T-helper 2 cell (primary cell): Measurements from ENCODE around the gene AKR1C3.
A peak's percentile ranks its signal among the peaks of the same experiment; 100 is the strongest.
"Not testable (repeated sequence)": the region's sequence is repeated elsewhere in the genome, so short reads cannot be mapped to it uniquely, and the experiment has no call there.

ENCODE experiments used
- DNase-seq, 5 experiments: peaks; one replicate each; pipeline versions ENCODE4 v3.0.0 to v3.0.0-alpha.2; 2012 to 2022
- total RNA-seq, 2 donors: gene quantifications; one replicate each; lab custom pipeline; 2026; lab: John Stamatoyannopoulos, UW

AKR1C3 gene
- 0.31 to 1.2 reads per million in 2 donors for total RNA-seq

- peak in 1 of 5 experiments; percentile 60 for DNase-seq
Observed at GRCh38 chr10:5094265-5095205, at the start of gene AKR1C3. Gene AKR1C3 (plus strand): TSS chr10:5094414. CDS start chr10:5094445, 31 bp downstream.

DNA sequence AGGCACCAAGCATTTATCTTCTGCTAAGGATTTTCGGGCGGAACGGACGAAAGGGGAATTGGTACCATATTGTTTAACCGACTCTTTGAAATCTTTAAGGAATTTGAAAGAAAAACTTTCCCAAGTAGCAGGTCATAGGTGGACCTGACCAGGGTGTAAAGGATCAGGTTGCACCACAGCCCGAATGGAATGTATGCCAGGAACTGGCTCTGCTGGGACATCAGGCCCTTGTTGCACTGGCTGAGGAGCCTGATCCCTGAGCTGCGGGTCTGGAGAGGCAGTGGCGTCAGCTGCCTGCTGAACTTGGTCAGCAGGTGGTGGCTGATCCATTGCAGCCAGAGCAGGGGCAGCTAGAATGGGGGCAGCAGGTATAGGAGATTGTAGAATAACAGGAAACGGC, 49.1 kb upstream of the AKR1C3 start:
- DNase-seq, result no peak

GRCh38 chr10:5046410-5046809, 47.8 kb upstream of the AKR1C3 start:
- no peak for DNase-seq

DNA sequence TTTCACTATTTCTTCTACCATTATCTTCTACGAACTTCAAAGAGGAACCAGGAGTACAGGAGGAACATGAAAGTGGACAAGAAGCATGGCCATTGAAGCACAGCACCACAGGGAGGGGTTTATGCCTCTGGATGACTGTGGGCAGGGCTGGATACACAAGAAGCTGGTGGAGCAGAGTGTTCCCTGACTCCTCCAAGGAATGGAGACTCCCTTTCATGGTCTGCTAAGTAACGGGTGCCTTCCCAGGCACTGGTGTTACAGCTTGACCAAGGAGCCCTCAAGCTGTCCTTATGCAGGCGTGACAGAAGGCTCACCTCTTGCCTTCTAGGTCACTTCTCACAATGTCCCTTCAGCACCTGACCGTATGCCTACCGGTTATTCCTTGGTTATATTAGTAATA, 47.2 kb upstream of the AKR1C3 start:
- DNase-seq, result not testable (repeated sequence)

GRCh38 chr10:5047912-5048628, 46.1 kb upstream of the AKR1C3 start:
- no peak for DNase-seq

GRCh38 chr10:5052951-5053500, 41.2 kb upstream of the AKR1C3 start:
- DNase-seq, result not testable (repeated sequence)

DNA sequence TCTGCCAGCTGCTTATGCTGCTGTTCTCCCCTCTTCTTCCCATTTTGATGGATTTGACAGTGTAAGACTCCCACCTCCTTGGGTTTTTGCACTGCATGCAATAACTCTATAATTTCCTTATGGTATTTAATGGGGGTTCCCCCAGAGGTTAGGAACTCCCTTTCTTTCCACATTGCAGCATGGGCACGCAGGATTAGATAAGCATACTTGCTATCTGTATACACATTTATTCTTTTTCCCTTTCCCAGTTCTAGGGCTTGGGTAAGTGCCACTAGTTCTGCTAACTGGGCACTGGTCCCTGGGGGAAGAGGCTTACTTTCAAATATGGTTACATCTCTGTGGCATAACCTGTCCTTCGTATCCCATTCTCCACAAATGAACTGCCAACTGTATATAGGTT, 39.4 kb upstream of the AKR1C3 start:
- DNase-seq, result not testable (repeated sequence)

- DNase-seq, result not testable (repeated sequence)
Observed at GRCh38 chr10:5059267-5059666, 34.9 kb upstream of the AKR1C3 start.

GRCh38 chr10:5060791-5061190, 33.4 kb upstream of the AKR1C3 start:
- DNase-seq, result not testable (repeated sequence)

DNA sequence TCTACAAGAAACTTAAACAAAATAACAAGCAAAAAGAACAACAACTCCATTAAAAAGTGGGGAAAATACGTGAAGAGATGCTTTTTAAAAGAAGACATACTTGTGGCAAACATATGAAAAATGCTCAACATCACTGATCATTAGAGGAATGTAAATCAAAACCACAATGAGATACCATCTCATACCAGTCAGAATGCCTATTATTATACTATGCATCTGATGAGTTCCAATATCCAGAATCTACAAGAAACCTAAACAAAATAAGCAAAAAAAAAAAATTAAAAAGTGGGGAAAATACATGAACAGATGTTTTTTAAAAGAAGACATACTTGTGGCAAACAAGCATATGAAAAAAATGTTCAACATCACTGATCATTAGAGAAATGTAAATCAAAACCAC, 29.6 kb upstream of the AKR1C3 start:
- no peak for DNase-seq

- no peak for DNase-seq
Observed at GRCh38 chr10:5068274-5068984, 25.8 kb upstream of the AKR1C3 start.

GRCh38 chr10:5070648-5071410, 23.4 kb upstream of the AKR1C3 start:
- no peak for DNase-seq

- no peak for DNase-seq
Observed at GRCh38 chr10:5071411-5072198, 22.6 kb upstream of the AKR1C3 start.

DNA sequence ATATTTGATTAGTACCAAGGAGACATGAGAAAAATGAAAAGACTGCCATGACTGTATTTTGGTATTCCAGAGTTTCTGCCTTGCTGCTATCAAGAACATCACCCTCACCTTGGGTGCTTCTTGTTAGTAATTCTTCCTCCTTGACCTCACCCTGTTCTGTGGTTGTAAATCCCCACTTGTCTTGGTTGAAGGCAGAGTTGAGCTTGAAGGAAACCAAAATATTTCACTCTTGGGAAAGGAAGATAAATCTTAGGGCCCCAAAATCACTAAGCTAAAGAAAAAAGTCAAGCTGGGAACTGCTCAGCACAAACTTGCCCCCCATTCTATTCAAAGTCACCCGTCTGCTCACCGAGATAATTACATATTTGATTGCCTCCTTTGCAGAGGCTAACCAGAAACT, 20.6 kb upstream of the AKR1C3 start:
- DNase-seq, result no peak

- DNase-seq, result no peak
Observed at GRCh38 chr10:5076615-5077014, 17.6 kb upstream of the AKR1C3 start.

DNA sequence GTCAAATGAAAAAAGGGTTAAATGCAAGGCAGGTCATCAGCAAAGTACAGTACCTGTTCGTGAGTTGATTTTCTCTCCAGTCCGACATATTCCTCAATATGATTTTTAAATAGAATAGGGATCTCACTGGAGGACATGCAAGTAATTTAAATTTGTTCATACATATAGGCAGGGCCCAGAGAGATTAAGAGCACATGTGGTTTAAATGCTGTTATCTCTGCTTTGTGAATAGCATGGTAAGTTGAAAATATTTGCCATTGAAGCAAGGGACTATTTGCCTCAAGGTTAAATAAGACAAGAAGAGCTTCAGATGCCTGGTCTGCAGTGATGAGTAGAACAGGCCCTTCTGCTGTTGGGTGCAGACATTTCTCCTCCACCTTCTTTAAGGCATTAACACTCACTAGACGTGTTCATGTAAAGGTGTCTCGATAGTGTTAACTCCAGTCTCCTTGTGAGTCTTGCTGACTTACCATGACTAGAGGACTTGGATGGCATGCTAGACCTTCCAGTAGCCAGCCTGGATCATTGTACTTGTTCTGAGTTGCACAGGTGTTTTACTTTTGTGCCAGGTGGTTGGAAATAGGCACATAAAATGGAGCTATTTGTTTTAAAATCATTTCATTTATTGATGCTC, 15.6 kb upstream of the AKR1C3 start:
- no peak for DNase-seq

GRCh38 chr10:5079306-5079830, 14.8 kb upstream of the AKR1C3 start:
- DNase-seq, result no peak

DNA sequence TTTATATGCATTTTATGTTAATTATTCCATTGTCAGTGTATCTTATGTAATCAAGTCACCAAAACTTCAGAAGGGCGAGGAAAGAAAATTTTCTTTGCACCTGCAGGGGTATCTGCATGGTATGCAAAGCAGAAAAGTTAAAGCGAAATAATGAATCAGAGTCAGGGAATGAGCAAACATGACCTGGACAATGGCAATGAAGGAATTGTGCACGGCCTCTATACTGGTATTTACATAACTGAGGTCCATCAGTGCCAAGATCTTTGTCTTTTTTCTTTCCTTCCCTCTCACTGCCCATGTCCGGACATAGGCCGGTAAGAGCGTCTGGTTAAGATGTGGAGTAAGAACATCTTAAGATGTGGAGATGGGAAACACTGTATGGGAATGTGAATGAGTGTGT, 14.4 kb upstream of the AKR1C3 start:
- DNase-seq, result no peak

- DNase-seq, result no peak
Observed at GRCh38 chr10:5081091-5081490, 13.1 kb upstream of the AKR1C3 start.

GRCh38 chr10:5088703-5089261, 5.4 kb upstream of the AKR1C3 start:
- DNase-seq, result no peak
